Measurements from ENCODE around the gene JPH2.

GRCh38 chr20:44146272-44146671, 40.7 kb downstream of the JPH2 start:
- no peak for TF ChIP-seq CTCF (IDR thresholded peaks at IDR 0.05; ENCODE audit: insufficient read depth, low read length, poor library complexity, severe bottlenecking)
- TF ChIP-seq EZH2phosphoT487 (conservative IDR thresholded peaks at IDR 0.05; ENCODE audit: low read length): no peak

Data from SU-DHL-6 (cell line).